ENCODE data around the gene RNF4.

RNF4 gene

DNA sequence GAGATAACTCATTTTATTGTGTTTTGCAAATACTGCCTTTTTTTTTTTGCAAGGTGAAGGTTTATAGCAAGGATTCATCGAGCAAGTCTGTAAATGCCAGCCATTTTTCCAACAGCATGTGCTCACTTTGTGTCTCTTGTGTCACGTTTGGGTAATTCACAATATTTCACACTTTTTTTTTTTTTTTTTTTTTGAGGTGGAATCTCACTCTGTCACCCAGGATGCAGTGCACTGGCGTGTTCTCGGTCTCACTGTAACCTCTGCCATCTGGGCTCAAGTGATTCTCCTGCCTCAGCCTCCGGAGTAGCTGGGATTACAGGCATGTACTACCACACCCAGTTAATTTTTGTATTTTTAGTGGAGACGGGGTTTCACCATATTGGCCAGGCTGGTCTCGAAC lies 1.9 kb downstream of the RNF4 start:
- TF ChIP-seq, protein P1, sequence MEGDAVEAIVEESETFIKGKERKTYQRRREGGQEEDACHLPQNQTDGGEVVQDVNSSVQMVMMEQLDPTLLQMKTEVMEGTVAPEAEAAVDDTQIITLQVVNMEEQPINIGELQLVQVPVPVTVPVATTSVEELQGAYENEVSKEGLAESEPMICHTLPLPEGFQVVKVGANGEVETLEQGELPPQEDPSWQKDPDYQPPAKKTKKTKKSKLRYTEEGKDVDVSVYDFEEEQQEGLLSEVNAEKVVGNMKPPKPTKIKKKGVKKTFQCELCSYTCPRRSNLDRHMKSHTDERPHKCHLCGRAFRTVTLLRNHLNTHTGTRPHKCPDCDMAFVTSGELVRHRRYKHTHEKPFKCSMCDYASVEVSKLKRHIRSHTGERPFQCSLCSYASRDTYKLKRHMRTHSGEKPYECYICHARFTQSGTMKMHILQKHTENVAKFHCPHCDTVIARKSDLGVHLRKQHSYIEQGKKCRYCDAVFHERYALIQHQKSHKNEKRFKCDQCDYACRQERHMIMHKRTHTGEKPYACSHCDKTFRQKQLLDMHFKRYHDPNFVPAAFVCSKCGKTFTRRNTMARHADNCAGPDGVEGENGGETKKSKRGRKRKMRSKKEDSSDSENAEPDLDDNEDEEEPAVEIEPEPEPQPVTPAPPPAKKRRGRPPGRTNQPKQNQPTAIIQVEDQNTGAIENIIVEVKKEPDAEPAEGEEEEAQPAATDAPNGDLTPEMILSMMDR (IDR thresholded peaks at IDR 0.05; ENCODE audit: low read length): no peak
- Histone ChIP-seq H2AFZ (ENCODE audit: low read length) (no peak overlapping the region), H3K79me2 (ENCODE audit: insufficient read depth, low read length) (peaks cover 62% of the 10 kb centered on the region), H3K9me3 (ENCODE audit: low read length) (no peaks in the 10 kb centered on the region), H3K36me3 (ENCODE audit: insufficient read depth, low read length) (peaks cover 47% of the 10 kb centered on the region), H3K4me3 (ENCODE audit: low read depth, low read length, poor library complexity, severe bottlenecking) (peak overlapping the region; percentile 89), H3K27ac (ENCODE audit: low read depth, low read length, poor library complexity, severe bottlenecking) (no peak overlapping the region), H3K4me1 (ENCODE audit: insufficient read depth, low read length, severe bottlenecking) (peaks cover 14% of the 10 kb centered on the region), H3K9me2 (ENCODE audit: low read depth, low read length) (no peaks in the 10 kb centered on the region), H3K27me3 (ENCODE audit: insufficient read depth, low read length) (no peaks in the 10 kb centered on the region), H4K20me1 (ENCODE audit: insufficient read depth, low read length) (no peaks in the 10 kb centered on the region), H3K9ac (ENCODE audit: low read length) (peak overlapping the region; percentile 98; the same call in 1 of the 2 replicates), H3K4me2 (ENCODE audit: low read length) (peak overlapping the region; percentile 99), H3F3A (ENCODE audit: insufficient read depth, low read length) (no peaks in the 10 kb centered on the region)

DNA sequence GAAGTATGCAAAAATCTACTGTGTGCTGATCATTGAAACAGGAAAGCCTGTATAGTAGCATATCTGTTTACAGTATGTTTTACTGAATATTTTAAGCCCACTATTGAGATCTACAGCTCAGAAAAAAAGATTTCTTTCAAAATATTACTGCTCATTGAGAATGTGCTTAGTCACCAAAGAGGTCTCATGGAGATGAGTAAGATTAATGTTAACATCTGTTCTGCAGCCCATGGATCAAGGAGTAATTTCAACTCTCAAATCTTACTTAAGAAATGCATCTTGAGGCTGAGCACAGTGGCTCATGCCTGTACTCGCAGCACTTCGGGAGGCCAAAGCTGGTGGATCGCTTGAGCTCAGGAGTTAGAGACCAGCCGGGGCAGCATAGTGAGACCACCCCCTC lies 3.3 kb downstream of the RNF4 start:
- H3K36me3 ChIP-seq (ENCODE audit: insufficient read depth, low read length): peaks cover 53% of the 10 kb centered on the region
- no peak overlapping the region for H3K27ac ChIP-seq (ENCODE audit: low read depth, low read length, poor library complexity, severe bottlenecking)
- no peaks in the 10 kb centered on the region for H3K27me3 ChIP-seq (ENCODE audit: insufficient read depth, low read length)
- TF ChIP-seq, protein P1 (IDR thresholded peaks at IDR 0.05; ENCODE audit: low read length): no peak
- no peak for TF ChIP-seq EZH2 (IDR thresholded peaks at IDR 0.05; ENCODE audit: borderline replicate concordance, low read length)
- no peaks in the 10 kb centered on the region for H3K9me2 ChIP-seq (ENCODE audit: low read depth, low read length)
- peaks cover 76% of the 10 kb centered on the region for H3K79me2 ChIP-seq (ENCODE audit: insufficient read depth, low read length)
- H2AFZ ChIP-seq (ENCODE audit: low read length): no peak overlapping the region
- H3K9me3 ChIP-seq (ENCODE audit: low read length): no peaks in the 10 kb centered on the region
- no peaks in the 10 kb centered on the region for H4K20me1 ChIP-seq (ENCODE audit: insufficient read depth, low read length)
- no peaks in the 10 kb centered on the region for H3F3A ChIP-seq (ENCODE audit: insufficient read depth, low read length)
- H3K4me1 ChIP-seq (ENCODE audit: insufficient read depth, low read length, severe bottlenecking): peaks cover 14% of the 10 kb centered on the region
- H3K4me2 ChIP-seq (ENCODE audit: low read length): no peak overlapping the region
- H3K4me3 ChIP-seq (ENCODE audit: low read depth, low read length, poor library complexity, severe bottlenecking): no peak overlapping the region
- no peak overlapping the region for H3K9ac ChIP-seq (ENCODE audit: low read length)

DNA sequence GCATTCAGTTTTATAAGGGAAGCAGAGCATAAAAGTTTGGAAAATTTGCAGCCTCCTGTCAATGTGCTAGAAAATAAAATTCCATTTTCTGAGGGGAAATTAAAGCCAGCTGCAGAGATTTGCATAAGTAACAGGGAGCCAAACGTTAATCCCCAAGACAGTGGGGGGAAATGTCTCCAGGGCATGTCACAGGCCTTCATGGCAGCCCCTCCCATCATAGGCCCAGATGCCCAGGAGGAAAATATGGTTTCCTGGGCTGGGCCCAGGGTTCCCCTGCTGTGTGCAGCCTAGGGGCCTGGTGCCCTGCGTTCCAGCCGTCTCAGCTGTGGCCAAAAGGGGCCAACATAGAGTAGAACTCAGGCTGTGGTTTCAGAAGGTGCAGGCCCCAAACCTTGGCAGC lies 9.3 kb downstream of the RNF4 start:
- no peaks in the 10 kb centered on the region for H3K27me3 ChIP-seq (ENCODE audit: insufficient read depth, low read length)
- no peak overlapping the region for H3K27ac ChIP-seq (ENCODE audit: low read depth, low read length, poor library complexity, severe bottlenecking)
- H3F3A ChIP-seq (ENCODE audit: insufficient read depth, low read length): no peaks in the 10 kb centered on the region
- no peak overlapping the region for H3K9ac ChIP-seq (ENCODE audit: low read length)
- no peak overlapping the region for H3K4me2 ChIP-seq (ENCODE audit: low read length)
- no peaks in the 10 kb centered on the region for H3K9me2 ChIP-seq (ENCODE audit: low read depth, low read length)
- no peak overlapping the region for H2AFZ ChIP-seq (ENCODE audit: low read length)
- H3K4me1 ChIP-seq (ENCODE audit: insufficient read depth, low read length, severe bottlenecking): peaks cover 43% of the 10 kb centered on the region
- H3K4me3 ChIP-seq (ENCODE audit: low read depth, low read length, poor library complexity, severe bottlenecking): no peak overlapping the region
- peaks cover 26% of the 10 kb centered on the region for H3K36me3 ChIP-seq (ENCODE audit: insufficient read depth, low read length)
- peaks cover 97% of the 10 kb centered on the region for H3K79me2 ChIP-seq (ENCODE audit: insufficient read depth, low read length)
- no peaks in the 10 kb centered on the region for H4K20me1 ChIP-seq (ENCODE audit: insufficient read depth, low read length)
- no peaks in the 10 kb centered on the region for H3K9me3 ChIP-seq (ENCODE audit: low read length)
- TF ChIP-seq EZH2 (IDR thresholded peaks at IDR 0.05; ENCODE audit: borderline replicate concordance, low read length): no peak
- TF ChIP-seq, protein P1 (IDR thresholded peaks at IDR 0.05; ENCODE audit: low read length): no peak
